Epithelial cell of proximal tubule (primary cell): ENCODE results near the gene KSR2. TPM values are rescaled to one million over a fixed set of nuclear protein-coding genes. Genes with fewer than 3 reads are reported as not detected.
"Not testable (repeated sequence)": the region's sequence is repeated elsewhere in the genome, so short reads cannot be mapped to it uniquely, and the experiment has no call there.

Source experiments
- DNase-seq: peaks from one replicate; pipeline ENCODE4 v3.0.0-alpha.2; 2011; ENCODE audit warnings: low read depth
- H3K4me3 ChIP-seq: 2 replicates; pipeline ENCODE4 v1.5.1; 2011; ENCODE audit warnings: low read depth, mild to moderate bottlenecking, low read length
- CTCF ChIP-seq: conservative IDR thresholded peaks from 2 replicates; pipeline ENCODE4 v1.5.1; 2012; ENCODE audit warnings: low read depth, mild to moderate bottlenecking, low read length
- total RNA-seq: library from RNA; depleted of rRNA; stranded (reverse); fragments of >200 nt; gene quantifications from 2 replicates; pipeline ENCODE4 v1.2.3, GENCODE V29; 2015

KSR2 gene
- total RNA-seq, 1 donor from 2014 or later, result 0.29 TPM

- DNase-seq, result no peak
Observed at GRCh38 chr12:117860111-117860510, 108.7 kb downstream of the KSR2 start.

GRCh38 chr12:117857632-117858612, 110.9 kb downstream of the KSR2 start:
- TF ChIP-seq CTCF, result peak; percentile 75
- H3K4me3 ChIP-seq, result no peak overlapping the region
- DNase-seq, result no peak

More at GRCh38 chr12:117860111-117860510, 108.7 kb downstream of the KSR2 start:
- no peak overlapping the region for H3K4me3 ChIP-seq
- no peak for TF ChIP-seq CTCF

- not testable (repeated sequence) for DNase-seq, H3K4me3 ChIP-seq
Observed at GRCh38 chr12:117857139-117857538, 111.7 kb downstream of the KSR2 start.

GRCh38 chr12:117855165-117855564, 113.6 kb downstream of the KSR2 start:
- TF ChIP-seq CTCF, result no peak
- DNase-seq, result no peak
- H3K4me3 ChIP-seq, result no peak overlapping the region

GRCh38 chr12:117854339-117855012, 114.3 kb downstream of the KSR2 start:
- no peak overlapping the region for H3K4me3 ChIP-seq
- DNase-seq, result no peak
- TF ChIP-seq CTCF, result peak; percentile 92

- H3K4me3 ChIP-seq, result no peak overlapping the region
- peak; percentile 84 for DNase-seq
- TF ChIP-seq CTCF, result no peak
Observed at GRCh38 chr12:117853600-117853999, 115.2 kb downstream of the KSR2 start.

- peak; percentile 97 for TF ChIP-seq CTCF
- H3K4me3 ChIP-seq, result no peak overlapping the region
- DNase-seq, result no peak
Observed at GRCh38 chr12:117850048-117850447, 118.7 kb downstream of the KSR2 start.
